NCI-H146 treated with DMSO at 0.1 percent for 48 hours (cell line): ENCODE data around the gene PROP1.
A peak's percentile ranks its signal among the peaks of the same experiment; 100 is the strongest.
"Not testable (repeated sequence)": the region's sequence is repeated elsewhere in the genome, so short reads cannot be mapped to it uniquely, and the experiment has no call there.

Source experiments
- DNase-seq: peaks from one replicate; lab custom pipeline; 2025; ENCODE audit not compliant: unreplicated experiment; lab: John Stamatoyannopoulos, UW

PROP1 gene

DNA sequence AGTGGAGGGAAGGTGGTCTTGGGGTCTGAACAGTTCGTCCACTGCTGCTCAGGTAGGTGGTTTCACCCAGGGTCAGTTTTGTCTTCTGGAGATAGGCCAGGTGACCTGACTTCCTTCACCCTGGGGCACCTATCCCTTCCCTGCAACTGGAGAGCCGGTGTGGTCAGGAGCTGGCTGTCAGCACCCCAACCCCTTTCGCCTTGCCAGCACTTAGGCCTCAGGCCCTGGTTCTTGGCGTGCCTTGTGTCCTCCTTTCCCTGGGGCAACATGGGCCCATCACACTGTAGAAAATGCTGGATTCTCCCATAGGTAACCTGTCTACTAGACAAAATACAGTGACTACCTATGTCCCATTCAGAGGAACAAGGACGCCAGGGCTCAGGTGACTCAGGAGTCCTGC is 13.1 kb downstream of the PROP1 start:
- DNase-seq = no peak

DNA sequence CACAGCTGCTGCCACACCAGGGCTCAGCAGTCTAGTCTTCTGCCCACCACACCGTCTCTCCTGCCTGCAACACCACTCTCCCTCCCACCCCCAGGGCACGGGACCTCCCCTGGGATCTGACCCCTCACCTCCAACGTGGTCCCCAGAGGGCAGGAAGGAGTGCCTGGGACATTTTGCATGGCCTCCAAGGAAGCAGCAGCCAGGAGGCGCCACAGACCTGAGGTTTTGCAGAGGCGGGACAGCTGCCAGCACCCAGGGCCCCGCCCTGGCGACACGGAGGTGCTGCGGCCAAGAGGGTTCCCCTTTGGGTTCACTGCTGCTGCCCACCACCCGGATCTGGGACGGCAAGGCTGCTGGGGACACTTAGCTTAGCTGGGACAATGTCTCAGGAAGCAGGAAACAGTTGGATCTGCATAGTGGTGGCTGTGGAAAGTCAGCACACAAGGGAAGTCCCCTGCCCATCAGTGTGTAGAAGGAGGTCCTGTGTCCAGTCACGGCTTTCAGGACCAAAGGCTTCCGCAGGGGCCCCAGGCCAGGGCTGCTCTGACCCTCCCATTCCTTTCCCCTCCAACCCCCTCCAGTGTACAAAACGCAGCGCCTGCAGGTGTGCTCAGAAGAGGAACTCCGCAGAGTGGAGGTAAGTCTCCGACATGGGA is 13.8 kb downstream of the PROP1 start:
- DNase-seq = no peak

DNA sequence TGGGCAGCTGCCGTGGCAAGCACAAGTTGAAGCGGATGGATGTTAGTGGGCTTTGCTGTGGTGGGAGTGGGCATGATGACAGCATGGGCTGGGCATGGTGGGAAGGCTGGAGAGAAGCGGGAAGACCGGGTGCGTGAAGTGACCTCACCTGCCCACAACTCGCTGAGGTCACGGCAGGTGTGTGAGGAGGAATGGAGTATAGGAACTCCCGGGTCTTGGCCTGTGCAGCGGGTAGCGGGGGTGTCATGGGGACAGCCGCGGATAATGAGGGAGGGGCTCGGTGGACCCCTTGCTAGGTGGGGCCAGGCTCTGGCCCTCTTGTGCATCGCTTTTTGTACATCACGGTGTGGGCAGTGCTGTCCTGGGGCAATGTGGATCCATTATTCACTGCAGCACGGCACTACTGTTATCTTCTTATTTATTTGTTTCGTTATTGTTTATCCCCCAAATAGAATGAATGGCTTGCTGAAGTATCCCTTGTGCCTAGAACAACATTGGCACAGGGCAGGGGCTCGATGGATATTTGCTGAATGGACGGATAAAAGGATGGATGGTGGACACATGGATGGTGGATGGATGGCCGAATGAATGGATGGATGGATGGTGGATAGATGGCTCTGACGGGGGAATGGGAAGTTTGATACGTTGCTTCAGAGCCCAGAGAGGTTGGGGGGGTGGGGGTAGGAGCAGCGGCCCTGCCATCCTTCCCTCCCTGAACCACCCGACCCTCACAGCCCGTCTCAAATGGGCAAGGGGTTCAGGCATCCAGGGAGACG is 14.6 kb downstream of the PROP1 start:
- no peak for DNase-seq

DNA sequence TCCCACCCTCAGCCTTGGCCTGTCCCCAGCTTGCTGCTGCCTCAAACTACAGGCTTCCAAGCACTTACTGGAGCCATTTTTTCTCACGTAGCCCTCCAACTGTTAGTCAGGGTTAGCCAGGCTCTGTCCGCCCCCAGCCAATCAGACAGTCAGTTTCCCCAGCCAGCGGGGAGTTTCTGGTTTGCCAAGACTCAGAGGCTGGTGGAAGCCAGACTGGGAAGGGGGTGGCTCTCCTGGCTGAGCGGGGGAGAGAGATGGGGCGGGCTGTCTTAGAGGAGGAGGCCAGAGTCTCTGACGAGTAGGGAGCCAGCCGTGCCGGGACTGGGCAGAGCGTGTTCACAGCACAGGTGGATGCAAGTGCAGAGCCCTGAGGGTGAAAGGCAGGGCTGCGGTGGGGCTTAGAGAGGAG is 15.3 kb downstream of the PROP1 start:
- no peak for DNase-seq

DNA sequence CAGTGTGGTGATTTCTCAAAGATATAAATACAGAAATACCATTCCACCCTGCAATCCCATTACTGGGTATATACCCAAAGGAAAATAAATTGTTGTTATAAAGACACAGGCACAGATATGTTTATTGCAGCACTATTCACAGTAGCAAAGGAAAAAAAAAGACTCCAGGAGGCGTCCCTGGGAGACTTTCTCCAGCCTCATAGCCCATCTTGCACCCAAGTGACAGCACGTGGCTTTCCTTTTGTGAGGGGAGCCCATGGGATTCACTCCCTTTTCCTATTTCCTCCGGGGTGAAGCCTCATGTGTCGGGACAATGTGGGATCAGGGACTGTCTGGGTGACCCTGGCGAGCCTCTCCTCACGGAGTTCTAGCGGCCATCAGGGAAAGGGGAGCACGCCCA is 18.4 kb downstream of the PROP1 start:
- DNase-seq = not testable (repeated sequence)

DNA sequence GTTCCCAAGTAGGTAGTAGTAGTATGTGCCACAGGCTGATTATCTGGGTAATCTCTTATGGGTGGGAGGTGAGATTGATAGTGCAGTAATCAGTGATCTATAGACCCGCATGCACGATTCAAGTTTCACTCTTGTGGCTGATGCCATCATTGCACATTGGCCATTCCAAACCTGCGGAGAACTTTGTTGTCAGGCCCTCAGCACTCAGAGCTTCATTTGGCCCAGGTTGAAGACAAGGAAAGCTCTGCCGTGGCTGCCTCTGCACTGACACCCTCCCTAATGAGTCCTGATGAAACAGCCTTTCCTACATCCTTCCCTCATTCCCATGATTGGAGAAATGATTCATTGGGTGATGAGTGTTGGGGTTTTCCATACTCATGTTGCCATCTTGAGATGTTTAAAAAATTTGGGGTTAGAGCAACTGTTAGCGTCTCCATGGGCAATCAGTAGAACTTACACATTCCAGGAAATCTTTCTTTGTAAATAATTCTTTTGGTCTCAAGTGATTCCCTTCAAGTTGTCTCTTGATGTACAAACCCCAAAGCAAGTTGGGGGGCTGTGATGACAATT is 22.9 kb downstream of the PROP1 start:
- no peak for DNase-seq

DNA sequence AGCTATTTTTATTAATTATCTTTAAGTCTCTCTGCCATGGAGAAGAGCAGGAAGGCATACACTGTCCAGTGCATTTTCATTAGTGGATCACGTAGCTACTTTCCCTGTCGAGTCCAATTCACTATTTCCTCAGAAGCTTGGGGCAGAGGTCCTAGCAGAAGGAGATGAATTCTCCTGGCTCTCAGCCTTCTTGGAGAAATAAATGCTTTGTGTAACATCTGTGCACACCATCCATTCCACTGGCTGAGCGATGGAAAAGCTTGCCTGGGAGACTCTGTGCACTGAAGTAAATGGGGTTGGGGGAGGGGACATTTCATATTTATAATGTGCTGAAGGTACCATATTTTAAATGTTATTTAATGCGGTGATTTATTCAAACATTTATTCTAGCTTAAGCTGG is 23.4 kb downstream of the PROP1 start:
- no peak for DNase-seq

DNA sequence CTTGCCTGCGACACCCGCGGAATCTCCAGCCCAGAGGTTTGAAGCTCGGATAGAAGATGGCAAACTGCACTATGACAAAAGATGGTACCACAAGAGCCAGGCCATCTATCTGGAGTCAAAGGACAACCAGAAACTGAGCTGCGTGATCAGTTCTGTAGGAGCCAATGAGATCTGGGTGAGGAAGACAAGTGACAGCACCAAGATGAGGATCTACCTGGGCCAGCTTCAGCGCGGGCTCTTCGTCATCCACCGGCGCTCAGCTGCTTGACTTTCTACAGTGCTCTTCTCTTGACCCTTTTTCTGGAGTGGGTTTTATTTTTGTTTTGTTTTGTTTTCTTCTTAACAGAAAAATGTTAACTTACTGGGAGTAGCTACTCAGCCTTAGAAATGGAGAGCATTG is 24.0 kb downstream of the PROP1 start:
- not testable (repeated sequence) for DNase-seq

DNA sequence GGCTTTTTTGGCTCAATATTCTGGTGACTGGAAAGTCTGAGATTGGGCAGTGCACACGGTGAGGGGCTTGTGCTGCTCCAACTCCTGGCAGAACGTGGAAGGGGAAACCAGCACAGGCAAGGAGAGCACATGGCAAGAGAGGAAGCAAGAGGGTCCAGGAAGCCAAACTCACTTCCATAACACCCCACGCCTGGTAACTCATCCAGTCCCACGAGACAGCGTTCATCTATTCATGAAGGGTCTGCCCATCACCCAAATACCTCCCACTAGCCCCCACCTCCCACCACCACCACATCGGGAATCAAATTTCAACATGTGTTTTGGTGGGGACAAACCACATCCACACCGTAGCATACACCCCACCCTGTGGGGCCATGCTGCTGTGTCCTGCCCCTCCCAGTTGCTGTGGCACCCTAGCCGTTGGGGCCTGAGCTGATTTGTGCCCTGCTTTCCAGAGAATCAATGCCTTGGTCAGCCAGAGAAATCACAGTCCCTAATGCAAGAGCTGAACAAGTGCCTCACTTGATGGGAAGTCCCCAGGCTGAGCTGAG is 27.3 kb downstream of the PROP1 start:
- DNase-seq = no peak

DNA sequence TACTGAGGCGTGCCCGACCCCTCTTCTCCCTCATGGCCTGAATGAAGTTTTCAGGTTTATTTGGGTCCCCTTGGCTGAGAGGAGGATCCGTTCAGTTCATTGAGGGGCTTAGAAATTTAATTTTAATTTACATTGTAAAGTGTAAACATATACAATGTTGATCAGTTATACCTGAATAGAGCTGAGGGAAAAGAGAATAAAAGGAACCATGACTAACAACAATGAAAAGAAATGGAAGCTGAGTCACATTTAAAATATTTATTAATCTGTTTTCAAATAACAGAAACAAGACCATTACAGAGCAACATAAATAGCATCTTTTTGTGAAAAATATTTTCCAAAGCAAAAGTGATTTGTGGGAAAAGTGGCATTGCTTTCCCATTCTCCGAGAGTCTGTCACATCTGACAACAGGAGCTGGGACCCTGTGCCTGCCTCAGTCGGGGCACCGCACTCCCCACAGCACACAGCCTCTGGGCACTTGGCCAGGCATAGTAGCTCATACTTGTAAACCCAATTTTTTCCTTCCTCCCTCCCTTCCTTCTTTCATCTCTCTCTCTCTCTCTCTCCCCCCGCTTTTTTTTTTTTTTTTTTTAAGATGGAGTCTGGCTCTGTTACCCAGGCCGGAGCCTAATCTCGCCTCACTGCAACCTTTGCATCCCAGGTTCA is 28.7 kb downstream of the PROP1 start:
- no peak for DNase-seq

DNA sequence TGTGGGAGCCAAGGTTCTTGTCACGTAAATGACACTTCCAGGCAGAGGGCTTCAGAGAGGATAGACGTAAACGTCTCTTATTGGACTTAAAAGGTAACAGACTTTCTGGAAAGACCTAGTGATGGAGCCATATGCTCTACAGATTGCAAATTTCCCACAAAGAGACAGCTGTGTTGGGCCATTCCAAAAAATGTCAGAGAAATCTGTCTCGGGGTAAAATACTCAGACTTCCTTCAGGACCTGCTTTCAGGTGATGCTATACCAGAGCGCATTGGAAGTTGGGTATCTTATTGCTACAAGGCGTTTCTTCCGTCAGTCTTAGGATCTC is 29.2 kb downstream of the PROP1 start:
- DNase-seq = no peak

DNA sequence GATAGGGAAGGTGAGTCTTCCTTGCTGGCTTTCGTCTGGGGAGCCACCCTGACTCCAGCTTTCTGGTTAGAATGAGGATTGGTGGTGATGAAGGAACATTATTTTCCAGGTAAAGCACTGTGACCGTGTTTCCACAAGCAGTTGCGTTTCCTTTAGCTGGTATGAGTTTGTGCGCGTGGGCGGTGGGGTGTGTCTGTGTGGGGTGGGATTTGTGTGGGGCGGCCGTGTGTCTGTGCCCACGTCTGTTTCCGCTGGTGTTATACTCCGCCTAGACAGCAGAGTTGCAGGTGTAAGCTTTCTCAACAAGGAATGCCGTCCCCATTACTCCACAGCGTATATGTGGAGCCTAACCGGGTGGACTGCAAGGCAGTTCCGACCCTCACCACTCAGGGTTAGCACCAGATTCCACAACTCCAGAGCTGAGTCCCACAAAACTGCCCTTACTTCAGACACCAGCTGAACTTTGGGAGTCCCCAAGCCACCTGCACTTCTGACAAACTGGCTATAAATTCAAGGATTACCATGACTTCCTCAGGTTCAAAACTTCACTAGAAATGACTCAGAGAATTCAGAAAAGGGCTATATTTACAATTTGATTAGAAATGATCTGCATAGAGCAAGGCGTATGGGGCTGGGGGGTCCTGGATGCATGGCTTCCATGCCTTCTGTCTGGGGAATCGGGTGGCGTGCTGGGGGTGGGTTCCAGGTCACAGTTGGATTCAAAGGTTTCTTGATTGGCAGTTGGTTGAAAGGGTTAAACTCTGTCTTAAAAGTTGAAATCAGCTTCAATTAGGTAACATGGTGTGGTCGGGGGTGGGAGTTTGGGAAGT is 29.8 kb downstream of the PROP1 start:
- no peak for DNase-seq

DNA sequence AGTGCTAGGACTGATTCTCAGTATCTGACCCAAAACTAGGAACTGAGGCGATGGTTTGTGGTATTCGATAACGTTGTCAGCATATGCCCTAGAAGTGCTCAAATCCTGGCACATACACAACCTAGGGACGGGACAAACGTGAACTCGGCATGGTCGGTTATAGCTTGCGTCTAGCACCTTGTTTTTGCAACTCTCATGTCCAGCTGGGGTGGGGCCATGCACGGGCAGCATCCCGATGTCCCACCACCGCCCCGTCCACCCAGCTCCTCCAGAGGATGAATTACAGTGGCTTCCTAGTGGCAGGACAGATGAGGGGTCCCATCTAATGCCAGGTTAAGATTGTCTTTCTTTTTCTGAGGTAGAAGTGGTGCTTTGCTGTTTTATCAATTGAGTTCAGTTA is 31.6 kb downstream of the PROP1 start:
- DNase-seq = no peak

DNA sequence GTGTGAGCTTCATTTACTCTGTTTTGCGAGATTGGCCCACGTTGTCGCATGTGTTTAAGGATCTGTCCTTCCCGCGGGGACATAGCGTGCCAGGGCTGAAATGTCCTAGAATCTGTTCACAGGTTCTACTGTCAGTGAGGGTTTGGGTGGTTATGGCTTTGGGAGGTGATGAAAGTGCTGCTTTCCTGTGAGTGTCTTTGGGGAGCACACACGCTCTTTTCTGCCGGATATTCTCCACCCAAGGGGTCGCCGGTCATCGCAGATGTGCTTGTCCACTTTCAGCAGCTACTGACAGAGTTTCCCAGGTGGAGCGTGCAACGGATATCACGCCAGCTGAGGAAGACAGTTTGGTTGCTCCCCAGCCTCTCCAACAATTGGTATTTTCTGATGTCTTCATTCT is 32.1 kb downstream of the PROP1 start:
- DNase-seq = no peak

DNA sequence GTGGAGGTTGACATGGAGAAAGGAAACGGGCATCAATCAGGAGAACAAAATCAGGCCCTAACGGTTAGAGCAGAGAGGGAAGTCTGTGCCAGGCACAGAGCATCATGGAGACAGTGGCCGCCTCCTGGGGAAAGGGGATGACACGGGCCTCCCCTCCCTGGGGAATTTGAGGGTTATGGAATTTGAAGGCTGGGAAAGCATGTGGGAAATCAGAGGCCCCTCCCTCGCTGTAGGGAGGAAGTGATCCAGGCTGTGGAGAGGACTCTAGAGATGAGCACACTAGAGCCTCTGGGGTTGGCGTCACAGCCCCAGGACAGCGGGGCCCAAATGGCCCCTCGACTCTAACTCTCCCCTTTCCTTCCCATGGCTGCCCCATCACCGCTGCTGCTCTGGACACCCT is 36.7 kb downstream of the PROP1 start:
- no peak for DNase-seq

DNA sequence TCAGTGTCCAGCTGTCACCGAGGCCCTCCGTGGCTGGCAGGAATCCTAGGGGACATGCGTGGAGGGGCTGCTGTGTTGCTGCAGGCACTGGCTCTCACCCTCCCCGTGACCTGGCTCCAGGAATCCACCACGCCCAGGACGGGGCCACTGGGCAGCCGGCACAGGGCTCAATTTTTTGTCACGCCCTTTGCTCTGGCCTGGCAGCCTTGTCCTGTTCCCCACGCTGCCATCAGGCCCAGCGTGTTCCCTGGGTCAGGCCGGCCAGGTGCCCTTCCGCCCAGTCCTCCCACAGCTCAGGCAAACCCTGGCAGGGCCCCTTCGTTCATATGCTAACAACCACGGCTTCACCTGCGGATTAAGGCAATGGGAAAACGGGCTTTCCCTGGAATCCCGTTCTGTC is 37.3 kb downstream of the PROP1 start:
- no peak for DNase-seq

DNA sequence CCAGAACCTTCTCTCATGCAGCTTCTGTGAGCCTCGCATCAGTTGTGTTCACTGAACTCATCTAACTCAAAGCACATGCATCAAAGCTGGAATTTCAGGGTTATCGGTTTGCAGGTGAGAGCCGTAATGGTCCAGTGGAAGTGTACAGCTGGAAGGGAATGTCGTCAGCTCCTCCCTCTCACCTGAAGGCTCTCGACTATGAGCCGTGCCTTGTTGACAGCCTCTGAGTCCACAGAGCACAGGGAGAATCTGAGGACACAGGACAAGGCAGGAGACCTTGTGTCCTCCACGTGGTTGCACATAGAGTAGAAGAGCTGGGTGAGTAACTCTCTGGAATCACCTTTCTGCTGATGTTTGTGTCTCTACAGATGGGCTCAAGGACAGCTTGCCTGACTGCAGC is 38.8 kb downstream of the PROP1 start:
- no peak for DNase-seq

DNA sequence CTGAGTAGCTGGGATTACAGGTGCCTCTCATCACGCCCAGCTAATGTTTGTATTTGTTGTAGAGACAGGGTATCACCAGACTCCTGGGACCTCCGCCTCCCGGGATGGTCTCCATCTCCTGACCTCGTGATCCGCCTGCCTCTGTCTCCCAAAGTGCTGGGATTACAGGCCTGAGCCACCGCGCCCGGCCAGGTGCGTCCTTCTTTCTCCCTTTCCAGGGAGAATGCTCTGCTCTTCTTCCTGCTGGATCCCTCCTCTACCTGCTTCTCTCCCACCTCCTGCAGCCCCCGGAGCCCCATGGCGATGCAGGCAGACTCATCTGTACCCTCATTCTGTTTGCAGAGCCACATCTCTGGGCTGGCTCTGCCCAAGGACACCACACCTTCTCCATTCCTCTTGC is 42.9 kb downstream of the PROP1 start:
- DNase-seq = not testable (repeated sequence)

DNA sequence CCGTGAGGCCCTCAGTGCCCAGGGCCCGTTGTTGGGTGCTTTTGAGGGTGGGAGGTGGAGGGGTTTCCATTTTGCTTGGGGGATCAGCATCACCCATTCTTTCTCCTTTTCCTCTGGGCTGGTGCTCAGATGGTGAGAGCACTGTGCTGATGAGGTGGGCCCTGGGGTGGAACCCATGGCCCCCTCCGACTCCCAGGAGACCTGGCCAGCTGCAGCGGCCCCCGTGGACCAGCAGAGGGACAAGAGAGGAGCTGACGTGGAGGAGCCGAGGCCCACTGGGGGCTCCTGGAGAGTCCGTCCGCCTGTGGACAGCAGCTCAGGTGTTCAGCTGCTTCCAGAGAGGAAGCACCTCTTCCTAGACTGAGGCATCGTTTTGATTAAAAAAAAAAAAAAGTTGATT is 46.4 kb downstream of the PROP1 start:
- DNase-seq = not testable (repeated sequence)

DNA sequence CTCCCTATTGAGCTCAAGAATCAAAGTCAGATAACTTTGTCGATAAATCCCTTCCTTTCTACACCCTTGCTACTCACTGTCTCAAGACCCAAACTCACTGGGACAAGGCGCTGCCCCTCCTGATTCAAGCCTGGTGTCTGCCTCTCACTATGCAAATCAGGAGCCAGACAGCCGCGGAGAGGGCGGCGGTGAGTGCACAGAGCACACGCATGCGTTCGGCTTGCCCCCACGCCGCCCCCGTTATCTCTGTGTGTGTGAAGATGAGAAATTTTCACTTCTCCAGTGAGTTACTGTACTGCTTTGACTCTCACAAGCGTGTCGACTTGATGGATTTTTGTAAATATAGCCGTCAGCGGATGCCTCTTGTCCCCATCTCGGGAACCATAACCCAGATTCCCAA is 47.0 kb downstream of the PROP1 start:
- DNase-seq = not testable (repeated sequence)

DNA sequence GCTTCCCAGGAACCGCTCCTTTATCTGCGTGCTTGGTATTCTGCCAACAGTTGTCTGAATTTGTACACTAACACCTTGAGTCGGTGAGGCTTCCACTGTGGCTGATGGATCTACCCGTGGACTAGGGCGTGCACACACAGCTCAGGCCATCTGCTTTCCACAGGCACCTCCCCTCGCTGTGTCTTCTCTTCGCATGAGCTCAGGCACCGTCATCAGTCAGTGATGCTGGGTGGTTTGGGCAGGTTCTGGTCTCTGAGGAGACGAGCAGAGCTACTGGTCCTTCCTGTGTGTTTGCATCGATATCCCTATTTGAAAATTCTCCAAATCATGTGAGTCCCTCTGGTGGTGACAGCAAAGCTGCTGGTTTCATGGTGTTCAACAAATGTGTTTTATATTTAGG is 48.1 kb downstream of the PROP1 start:
- DNase-seq = peak; percentile 0
